CD4-positive, alpha-beta T cell treated with Interleukin-17A for 4 hours (primary cell): Measurements from ENCODE around the gene ZNF584.
"Not testable (repeated sequence)": the region's sequence is repeated elsewhere in the genome, so short reads cannot be mapped to it uniquely, and the experiment has no call there.

Experiments used
- DNase-seq: peaks from one replicate; pipeline ENCODE4 v3.0.0-alpha.2; 2020; ENCODE audit warnings: mixed read lengths

ZNF584 gene

GRCh38 chr19:58386576-58387337 is 21.7 kb upstream of the ZNF584 start, which contains the start of gene RPS5:
Gene RPS5 (plus strand): TSS chr19:58387269. CDS start chr19:58388138, 869 bp downstream.
- peak; percentile 95 for DNase-seq

- no peak for DNase-seq
These were observed 20.9 kb upstream of the ZNF584 start for GRCh38 chr19:58387338-58388174.

- no peak for DNase-seq
These were observed 20.3 kb upstream of the ZNF584 start for GRCh38 chr19:58388175-58388526.

- no peak for DNase-seq
These were observed 15.3 kb upstream of the ZNF584 start for GRCh38 chr19:58392945-58393724.

- DNase-seq: no peak
These were observed 14.8 kb upstream of the ZNF584 start for GRCh38 chr19:58393725-58394033.

GRCh38 chr19:58394821-58395219 is 13.6 kb upstream of the ZNF584 start:
- no peak for DNase-seq

- DNase-seq: no peak
These were observed 13.1 kb upstream of the ZNF584 start, which contains the start of gene RNF225 for GRCh38 chr19:58395220-58395978. Gene RNF225 (plus strand): TSS chr19:58395656. CDS start chr19:58396090, 434 bp downstream.

GRCh38 chr19:58395979-58396627 is 12.3 kb upstream of the ZNF584 start:
- no peak for DNase-seq

- no peak for DNase-seq
These were observed 11.5 kb upstream of the ZNF584 start for GRCh38 chr19:58396691-58397532.

- no peak for DNase-seq
These were observed 10.9 kb upstream of the ZNF584 start for GRCh38 chr19:58397533-58398037.

- no peak for DNase-seq
These were observed 10.4 kb upstream of the ZNF584 start for GRCh38 chr19:58398087-58398486.

- no peak for DNase-seq
These were observed 9.9 kb upstream of the ZNF584 start for GRCh38 chr19:58398545-58398944.

GRCh38 chr19:58399903-58400302 is 8.5 kb upstream of the ZNF584 start:
- DNase-seq: no peak

GRCh38 chr19:58400316-58400915 is 8.0 kb upstream of the ZNF584 start:
- DNase-seq: no peak

- DNase-seq: peak; percentile 100
These were observed 7.3 kb upstream of the ZNF584 start for GRCh38 chr19:58400916-58401839.

GRCh38 chr19:58401840-58402421 is 6.5 kb upstream of the ZNF584 start:
- no peak for DNase-seq

- not testable (repeated sequence) for DNase-seq
These were observed 4.5 kb upstream of the ZNF584 start for GRCh38 chr19:58403920-58404478.
